AG04449 (cell line): ENCODE data around the gene LYAR.

Experiments
- CTCF ChIA-PET: fragments of 350-600 bp; formaldehyde crosslinking; extraction: SDS; loops from one replicate; lab custom pipeline; 2021; ENCODE audit warnings: antibody characterized with exemption; lab: Yijun Ruan, JAX
- POLR2A ChIA-PET: fragments of 400-600, 350-600 bp; formaldehyde crosslinking; extraction: SDS; loops from one replicate; lab custom pipeline; 2020; ENCODE audit warnings: antibody characterized with exemption, inconsistent platforms; lab: Yijun Ruan, JAX
- DNase-seq: peaks from one replicate; pipeline ENCODE4 v3.0.0-alpha.2; 2010; ENCODE audit warnings: low read depth, low spot score
- H3K4me3 ChIP-seq: 2 replicates; pipeline ENCODE4 v1.5.1; 2011; ENCODE audit warnings: low read depth, mild to moderate bottlenecking, control low read depth, low read length
- CTCF ChIP-seq: IDR thresholded peaks from one replicate; pipeline ENCODE4 v1.5.1; 2011; ENCODE audit warnings: mild to moderate bottlenecking, moderate library complexity, low read length, control low read depth, inconsistent platforms; ENCODE audit not compliant: insufficient read depth; ENCODE audit errors: missing control alignments

LYAR gene

DNA sequence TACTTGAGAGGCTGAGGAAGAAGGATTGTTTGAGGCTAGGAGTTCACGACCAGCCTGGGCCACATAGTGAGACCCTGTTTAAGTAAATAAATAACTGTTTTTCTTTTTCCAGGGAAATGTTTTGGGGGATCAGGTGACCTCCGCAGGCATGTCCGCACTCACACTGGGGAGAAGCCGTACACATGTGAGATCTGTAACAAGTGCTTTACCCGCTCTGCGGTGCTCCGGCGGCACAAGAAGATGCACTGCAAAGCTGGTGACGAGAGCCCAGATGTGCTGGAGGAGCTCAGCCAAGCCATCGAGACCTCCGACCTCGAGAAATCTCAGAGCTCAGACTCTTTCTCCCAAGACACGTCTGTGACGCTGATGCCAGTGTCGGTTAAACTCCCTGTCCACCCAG is 30.6 kb upstream of the LYAR start:
- DNase-seq, result no peak
- CTCF ChIA-PET, result no interaction called here
- no peak for TF ChIP-seq CTCF
- POLR2A ChIA-PET, result no interaction called here
- no peak overlapping the region for H3K4me3 ChIP-seq

- ChIA-PET POLR2A (no interaction called here), CTCF (interaction anchor here (1.5 kb wide), 1 partner anchor 18 kb away, joined by 3 read pairs; no protein-coding TSS in a partner anchor)
- no peak for TF ChIP-seq CTCF
- no peak overlapping the region for H3K4me3 ChIP-seq
- no peak for DNase-seq
Observed at GRCh38 chr4:4317496-4318232, 27.7 kb upstream of the LYAR start.

- no peak overlapping the region for H3K4me3 ChIP-seq
- DNase-seq, result no peak
- CTCF ChIA-PET, result interaction anchor here (1.3 kb wide), 1 partner anchor 20 kb away, joined by 3 read pairs; no protein-coding TSS in a partner anchor
- no peak for TF ChIP-seq CTCF
- POLR2A ChIA-PET, result no interaction called here
Observed at GRCh38 chr4:4316150-4316495, 26.2 kb upstream of the LYAR start.

DNA sequence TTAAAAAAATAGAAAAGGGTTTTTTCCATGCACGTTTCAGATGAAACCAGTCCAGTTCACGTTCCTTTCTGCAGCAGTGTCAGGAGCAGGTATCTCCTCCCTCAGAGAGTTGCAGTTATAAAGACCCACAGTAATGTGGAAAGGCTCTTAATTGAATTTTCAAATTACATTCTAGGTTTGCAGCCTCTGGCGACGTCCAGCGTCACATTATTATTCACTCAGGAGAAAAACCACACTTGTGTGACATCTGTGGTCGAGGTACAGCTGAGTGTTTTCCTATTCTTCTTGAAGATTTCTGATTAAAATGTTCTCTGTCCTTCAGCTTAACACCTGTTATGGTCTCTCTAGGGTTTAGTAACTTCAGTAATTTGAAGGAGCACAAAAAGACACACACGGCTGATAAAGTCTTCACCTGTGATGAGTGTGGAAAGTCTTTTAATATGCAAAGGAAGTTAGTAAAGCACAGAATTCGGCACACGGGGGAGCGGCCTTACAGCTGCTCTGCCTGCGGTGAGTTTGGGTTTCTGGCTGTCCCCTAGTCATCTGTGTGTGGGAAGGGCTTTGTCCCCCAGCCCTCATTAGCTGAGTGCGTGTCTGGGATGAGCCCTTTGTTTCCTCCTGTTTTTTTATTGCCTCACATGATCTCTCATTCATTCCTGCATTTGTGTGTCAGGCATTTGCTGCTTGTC is 25.7 kb upstream of the LYAR start:
- TF ChIP-seq CTCF, result no peak
- H3K4me3 ChIP-seq, result no peak overlapping the region
- no peak for DNase-seq
- ChIA-PET CTCF (interaction anchor here (1.3 kb wide), 1 partner anchor 20 kb away, joined by 3 read pairs; no protein-coding TSS in a partner anchor), POLR2A (no interaction called here)

- DNase-seq, result no peak
- H3K4me3 ChIP-seq, result no peak overlapping the region
- CTCF ChIA-PET, result no interaction called here
- TF ChIP-seq CTCF, result no peak
- POLR2A ChIA-PET, result no interaction called here
Observed at GRCh38 chr4:4311193-4311592, 21.2 kb upstream of the LYAR start.

GRCh38 chr4:4308800-4309441 is 19.0 kb upstream of the LYAR start:
- peak; percentile 67 for DNase-seq
- ChIA-PET POLR2A (no interaction called here), CTCF (interaction anchor here (0.6 kb wide), 1 partner anchor 49 kb away, joined by 3 read pairs; no protein-coding TSS in a partner anchor)
- TF ChIP-seq CTCF, result no peak
- H3K4me3 ChIP-seq, result no peak overlapping the region
